T-helper 17 cell (primary cell): ENCODE results near the gene LBX1. TPM values are rescaled to one million over a fixed set of nuclear protein-coding genes. Genes with fewer than 3 reads are reported as not detected.

Source experiments
- ATAC-seq: fragments of 150-1000 bp; cut with Tn5 transposase; 2 replicates; pipeline ENCODE4 v1.10.0; 2021; ENCODE audit warnings: mild to moderate bottlenecking, moderate library complexity
- DNase-seq, 3 donors: peaks; one replicate each; pipeline versions ENCODE4 v3.0.0 to v3.0.0-alpha.2; 2020 to 2021
- H3K9me3 ChIP-seq: one replicate; pipeline ENCODE4 v1.7.0; 2013; ENCODE audit warnings: low read length, mild to moderate bottlenecking; ENCODE audit not compliant: control insufficient read depth, poor library complexity, severe bottlenecking
- H3K27ac Mint-ChIP-seq: one replicate; pipeline ENCODE4 v1.8.0; 2022; ENCODE audit warnings: mild to moderate bottlenecking, moderate library complexity, mixed read lengths
- H3K27me3 Mint-ChIP-seq: one replicate; pipeline ENCODE4 v1.8.0; 2022; ENCODE audit warnings: mixed read lengths
- H3K36me3 Mint-ChIP-seq: one replicate; pipeline ENCODE4 v1.8.0; 2022; ENCODE audit warnings: low read depth, mixed read lengths
- H3K4me1 Mint-ChIP-seq: one replicate; pipeline ENCODE4 v1.8.0; 2022; ENCODE audit warnings: mild to moderate bottlenecking, mixed read lengths
- H3K4me3 Mint-ChIP-seq: one replicate; pipeline ENCODE4 v1.8.0; 2022; ENCODE audit warnings: mild to moderate bottlenecking, moderate library complexity, mixed read lengths
- total RNA-seq, 4 donors: library from RNA in 2 of 4; stranded (reverse) in 2 of 4; gene quantifications; one replicate each; pipeline ENCODE4 v1.2.3 and lab custom pipeline; 2022 to 2026

LBX1 gene
- total RNA-seq, 2 donors from 2014 or later: not detected

DNA sequence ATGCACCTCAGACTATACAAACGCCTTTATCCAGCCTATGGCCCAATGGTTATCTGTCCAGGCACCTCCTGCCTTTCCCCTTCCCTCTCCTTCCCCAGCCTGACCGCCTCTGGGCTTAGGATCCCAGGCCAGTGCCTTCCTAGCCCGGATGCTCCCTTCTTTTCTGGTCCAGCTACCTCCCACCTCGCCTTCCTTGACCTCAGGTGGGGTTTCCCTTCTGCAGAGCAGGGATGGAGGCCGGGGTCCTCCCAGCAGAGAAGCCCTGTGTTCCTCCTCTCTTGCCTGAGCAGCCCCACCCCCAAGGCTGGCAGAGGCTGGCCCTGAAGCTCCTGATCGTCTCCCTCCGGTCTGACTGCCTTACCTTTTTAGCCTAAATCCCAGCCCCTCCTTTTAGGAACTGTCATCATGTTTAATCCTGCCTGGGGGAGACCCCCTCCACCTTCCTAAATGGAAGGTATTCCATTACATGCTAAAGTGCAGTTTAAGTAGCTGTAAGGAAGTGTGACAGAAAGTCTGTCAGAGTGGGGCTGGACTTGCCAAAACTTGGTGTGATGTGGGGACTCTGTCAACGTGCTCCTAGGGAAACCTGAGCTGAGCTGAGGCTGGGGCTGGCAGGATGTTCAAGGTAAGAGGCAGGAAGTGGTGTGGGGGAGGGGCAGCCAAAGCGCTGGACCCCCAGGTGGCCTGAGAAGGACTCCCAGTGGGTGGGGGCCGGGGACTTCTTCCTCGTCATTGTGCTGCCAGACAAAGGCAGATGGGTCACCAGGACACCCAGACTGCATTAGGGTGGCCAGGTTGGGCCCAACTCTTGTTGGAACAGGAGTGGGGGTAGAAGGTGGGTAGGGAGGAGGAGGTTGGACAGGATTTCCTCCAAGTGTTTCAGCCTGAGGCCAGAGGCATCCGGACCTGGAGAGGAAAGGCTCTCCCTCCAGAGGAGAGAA is 39.5 kb downstream of the LBX1 start:
- H3K4me1 Mint-ChIP-seq: peaks cover 9% of the 10 kb centered on the region
- ATAC-seq: no peak
- H3K27ac Mint-ChIP-seq: no peak overlapping the region
- no peak for DNase-seq
- no peak overlapping the region for H3K4me3 Mint-ChIP-seq
- H3K36me3 Mint-ChIP-seq: peaks cover 2% of the 10 kb centered on the region
- peaks cover 36% of the 10 kb centered on the region for H3K27me3 Mint-ChIP-seq
- H3K9me3 ChIP-seq: no peaks in the 10 kb centered on the region

DNA sequence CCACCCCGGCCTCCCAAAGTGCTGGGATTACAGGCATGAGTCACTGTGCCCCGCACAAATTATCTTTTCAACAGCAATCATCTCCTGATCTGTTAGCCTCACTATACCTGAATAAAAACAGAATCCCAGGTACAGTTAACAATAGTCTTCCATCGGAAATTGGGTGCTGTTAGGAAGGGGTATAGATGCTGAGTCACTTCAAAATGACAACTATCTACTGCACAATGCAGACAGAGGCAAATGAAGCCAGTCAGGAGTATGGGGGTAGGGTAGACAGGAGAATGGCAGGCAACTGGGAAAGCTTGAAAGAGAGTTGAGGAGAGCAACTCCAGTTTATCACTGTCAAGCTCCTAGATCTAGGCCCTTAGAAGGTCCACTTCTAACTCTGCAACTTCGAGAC is 40.3 kb downstream of the LBX1 start:
- ATAC-seq: no peak
- DNase-seq: no peak
- H3K4me1 Mint-ChIP-seq: peaks cover 9% of the 10 kb centered on the region
- no peak overlapping the region for H3K4me3 Mint-ChIP-seq
- peaks cover 2% of the 10 kb centered on the region for H3K36me3 Mint-ChIP-seq
- peaks cover 36% of the 10 kb centered on the region for H3K27me3 Mint-ChIP-seq
- H3K9me3 ChIP-seq: no peaks in the 10 kb centered on the region
- H3K27ac Mint-ChIP-seq: no peak overlapping the region

DNA sequence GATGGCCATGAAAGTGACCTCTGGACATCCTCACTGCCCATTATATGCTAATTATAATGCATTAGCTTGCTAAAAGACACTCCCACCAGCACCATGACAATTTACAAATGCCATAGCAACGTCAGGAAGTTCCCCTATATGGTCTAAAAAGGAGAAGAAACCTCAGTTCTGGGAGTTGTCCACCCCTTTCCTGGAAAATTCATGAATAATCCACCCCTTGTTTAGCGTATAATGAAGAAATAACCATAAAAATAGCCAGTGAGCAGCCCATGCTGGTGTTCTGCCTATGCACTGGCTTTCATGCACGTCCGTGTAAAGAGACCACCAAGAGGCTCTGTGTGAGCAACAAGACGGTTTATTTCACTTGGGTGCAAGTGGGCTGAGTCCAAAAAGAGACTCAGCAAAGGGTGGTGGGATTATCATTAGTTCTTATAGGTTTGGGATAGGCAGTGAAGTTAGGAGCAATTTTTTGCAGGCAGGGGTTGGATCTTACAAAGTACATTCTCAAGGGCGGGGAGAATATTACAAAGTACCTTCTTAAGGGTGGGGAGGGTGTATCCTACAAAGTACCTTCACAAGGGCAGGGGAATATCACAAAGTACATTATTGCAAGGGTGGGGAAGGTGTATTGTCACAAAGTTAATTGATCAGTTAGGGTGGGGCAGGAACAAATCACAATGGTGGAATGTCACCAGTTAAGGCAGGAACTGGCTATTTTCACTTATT is 45.6 kb downstream of the LBX1 start:
- H3K36me3 Mint-ChIP-seq: peaks cover 2% of the 10 kb centered on the region
- DNase-seq (no peak), ATAC-seq (no peak)
- no peak overlapping the region for H3K27ac Mint-ChIP-seq
- peaks cover 21% of the 10 kb centered on the region for H3K27me3 Mint-ChIP-seq
- H3K9me3 ChIP-seq: no peaks in the 10 kb centered on the region
- H3K4me1 Mint-ChIP-seq: no peaks in the 10 kb centered on the region
- H3K4me3 Mint-ChIP-seq: no peak overlapping the region

DNA sequence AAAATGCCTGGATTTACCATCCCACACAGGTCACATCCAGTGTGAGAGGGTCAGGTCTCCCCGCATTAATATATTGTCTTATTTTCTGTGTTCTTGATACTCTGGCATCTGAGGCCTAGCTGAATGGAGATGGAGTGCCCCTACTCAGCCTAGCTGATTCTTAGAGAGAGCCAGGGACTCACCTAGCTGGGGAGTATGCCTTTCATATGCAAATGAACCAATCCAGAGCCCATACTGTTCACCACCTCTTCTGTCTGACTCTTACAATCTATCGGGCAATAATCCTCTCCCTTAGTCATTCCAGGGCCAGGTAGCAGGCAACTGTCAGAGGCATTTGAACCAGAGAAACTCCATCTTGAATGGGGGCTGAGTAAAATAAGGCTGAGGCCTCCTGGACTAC is 46.3 kb downstream of the LBX1 start:
- H3K9me3 ChIP-seq: no peaks in the 10 kb centered on the region
- Mint-ChIP-seq H3K27me3 (peaks cover 27% of the 10 kb centered on the region), H3K4me1 (no peaks in the 10 kb centered on the region), H3K4me3 (no peak overlapping the region), H3K27ac (no peak overlapping the region), H3K36me3 (peaks cover 2% of the 10 kb centered on the region)
- ATAC-seq (no peak), DNase-seq (no peak)

Other genes with a start within 250 kb of the LBX1 start
- 10 to 100 TPM; 30.8 to 39.0 TPM for gene MRPL43, start 242.0 kb downstream of the LBX1 start, total RNA-seq
- gene TWNK, start 241.9 kb downstream of the LBX1 start, total RNA-seq: 1 to 10 TPM; 3.8 to 5.7 TPM
- gene LZTS2, start 229.7 kb downstream of the LBX1 start, total RNA-seq: 10 to 100 TPM; 16.0 to 23.4 TPM
- 1 to 10 TPM in 1 of 2 donors, under 1 TPM in 1; 0.65 to 1.1 TPM for gene PDZD7, start 198.3 kb downstream of the LBX1 start, total RNA-seq
- gene SFXN3, start 198.2 kb downstream of the LBX1 start, total RNA-seq: 10 to 100 TPM; 40.8 to 51.5 TPM
- not detected for gene KAZALD1, start 167.5 kb downstream of the LBX1 start, total RNA-seq
- gene TLX1, start 98.2 kb downstream of the LBX1 start, total RNA-seq: not detected
- 10 to 100 TPM; 14.8 to 17.0 TPM for gene BTRC, start 124.7 kb upstream of the LBX1 start, total RNA-seq